ENCODE results near the gene ABHD2.

ABHD2 gene

DNA sequence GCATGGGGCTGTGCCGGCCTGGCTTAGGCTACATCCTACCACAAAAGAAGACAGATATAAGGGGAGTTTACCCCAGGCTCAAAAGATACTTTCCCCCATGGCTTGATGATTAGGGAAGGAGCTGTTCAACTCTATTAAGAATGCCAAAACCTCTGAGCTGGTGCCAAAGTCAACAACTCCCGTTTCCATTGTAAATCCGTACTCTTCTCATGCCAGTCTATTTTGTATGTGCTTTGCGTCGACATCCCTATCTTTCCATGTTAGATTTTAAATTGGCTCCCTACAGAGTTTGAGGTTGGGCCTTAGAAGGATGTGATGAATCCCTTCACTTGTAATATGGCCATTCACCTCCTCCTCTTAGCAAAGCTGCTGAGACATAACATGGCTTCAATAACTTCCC is 86.2 kb downstream of the ABHD2 start:
- Histone ChIP-seq H3K4me3 (ENCODE audit: low read depth, low read length, poor library complexity, severe bottlenecking) (no peak overlapping the region), H3K4me1 (ENCODE audit: insufficient read depth, low read length, severe bottlenecking) (no peaks in the 10 kb centered on the region), H4K20me1 (ENCODE audit: insufficient read depth, low read length) (no peaks in the 10 kb centered on the region), H3K9me2 (ENCODE audit: low read depth, low read length) (no peaks in the 10 kb centered on the region), H3K9ac (ENCODE audit: low read length) (no peak overlapping the region), H3K27me3 (ENCODE audit: insufficient read depth, low read length) (no peaks in the 10 kb centered on the region), H3K79me2 (ENCODE audit: insufficient read depth, low read length) (no peaks in the 10 kb centered on the region), H3K27ac (ENCODE audit: low read depth, low read length, poor library complexity, severe bottlenecking) (no peak overlapping the region), H3F3A (ENCODE audit: insufficient read depth, low read length) (no peaks in the 10 kb centered on the region), H3K9me3 (ENCODE audit: low read length) (no peaks in the 10 kb centered on the region), H2AFZ (ENCODE audit: low read length) (no peak overlapping the region), H3K4me2 (ENCODE audit: low read length) (no peak overlapping the region), H3K36me3 (ENCODE audit: insufficient read depth, low read length) (peaks cover 32% of the 10 kb centered on the region; the same call in 1 of the 2 replicates)
- TF ChIP-seq, protein P1, sequence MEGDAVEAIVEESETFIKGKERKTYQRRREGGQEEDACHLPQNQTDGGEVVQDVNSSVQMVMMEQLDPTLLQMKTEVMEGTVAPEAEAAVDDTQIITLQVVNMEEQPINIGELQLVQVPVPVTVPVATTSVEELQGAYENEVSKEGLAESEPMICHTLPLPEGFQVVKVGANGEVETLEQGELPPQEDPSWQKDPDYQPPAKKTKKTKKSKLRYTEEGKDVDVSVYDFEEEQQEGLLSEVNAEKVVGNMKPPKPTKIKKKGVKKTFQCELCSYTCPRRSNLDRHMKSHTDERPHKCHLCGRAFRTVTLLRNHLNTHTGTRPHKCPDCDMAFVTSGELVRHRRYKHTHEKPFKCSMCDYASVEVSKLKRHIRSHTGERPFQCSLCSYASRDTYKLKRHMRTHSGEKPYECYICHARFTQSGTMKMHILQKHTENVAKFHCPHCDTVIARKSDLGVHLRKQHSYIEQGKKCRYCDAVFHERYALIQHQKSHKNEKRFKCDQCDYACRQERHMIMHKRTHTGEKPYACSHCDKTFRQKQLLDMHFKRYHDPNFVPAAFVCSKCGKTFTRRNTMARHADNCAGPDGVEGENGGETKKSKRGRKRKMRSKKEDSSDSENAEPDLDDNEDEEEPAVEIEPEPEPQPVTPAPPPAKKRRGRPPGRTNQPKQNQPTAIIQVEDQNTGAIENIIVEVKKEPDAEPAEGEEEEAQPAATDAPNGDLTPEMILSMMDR (IDR thresholded peaks at IDR 0.05; ENCODE audit: low read length): no peak
- no peak for TF ChIP-seq EZH2 (IDR thresholded peaks at IDR 0.05; ENCODE audit: borderline replicate concordance, low read length)

GRCh38 chr15:89175617-89176191 is 87.4 kb downstream of the ABHD2 start:
- H3K9me2 ChIP-seq (ENCODE audit: low read depth, low read length): no peaks in the 10 kb centered on the region
- H3K9ac ChIP-seq (ENCODE audit: low read length): no peak overlapping the region
- no peak overlapping the region for H3K27ac ChIP-seq (ENCODE audit: low read depth, low read length, poor library complexity, severe bottlenecking)
- H2AFZ ChIP-seq (ENCODE audit: low read length): no peak overlapping the region
- no peaks in the 10 kb centered on the region for H3K27me3 ChIP-seq (ENCODE audit: insufficient read depth, low read length)
- no peak overlapping the region for H3K4me3 ChIP-seq (ENCODE audit: low read depth, low read length, poor library complexity, severe bottlenecking)
- H3K4me1 ChIP-seq (ENCODE audit: insufficient read depth, low read length, severe bottlenecking): no peaks in the 10 kb centered on the region
- H3K9me3 ChIP-seq (ENCODE audit: low read length): no peaks in the 10 kb centered on the region
- TF ChIP-seq, protein P1 (IDR thresholded peaks at IDR 0.05; ENCODE audit: low read length): no peak
- TF ChIP-seq EZH2 (IDR thresholded peaks at IDR 0.05; ENCODE audit: borderline replicate concordance, low read length): no peak
- peaks cover 32% of the 10 kb centered on the region; the same call in 1 of the 2 replicates for H3K36me3 ChIP-seq (ENCODE audit: insufficient read depth, low read length)
- no peaks in the 10 kb centered on the region for H3F3A ChIP-seq (ENCODE audit: insufficient read depth, low read length)
- H4K20me1 ChIP-seq (ENCODE audit: insufficient read depth, low read length): no peaks in the 10 kb centered on the region
- H3K4me2 ChIP-seq (ENCODE audit: low read length): no peak overlapping the region
- H3K79me2 ChIP-seq (ENCODE audit: insufficient read depth, low read length): no peaks in the 10 kb centered on the region

GRCh38 chr15:89177116-89177515 is 88.9 kb downstream of the ABHD2 start:
- Histone ChIP-seq H3K36me3 (ENCODE audit: insufficient read depth, low read length) (peaks cover 32% of the 10 kb centered on the region; the same call in 1 of the 2 replicates), H3K27me3 (ENCODE audit: insufficient read depth, low read length) (no peaks in the 10 kb centered on the region), H3K4me2 (ENCODE audit: low read length) (no peak overlapping the region), H3K9me2 (ENCODE audit: low read depth, low read length) (no peaks in the 10 kb centered on the region), H4K20me1 (ENCODE audit: insufficient read depth, low read length) (no peaks in the 10 kb centered on the region), H3K9ac (ENCODE audit: low read length) (no peak overlapping the region), H3K9me3 (ENCODE audit: low read length) (no peaks in the 10 kb centered on the region), H2AFZ (ENCODE audit: low read length) (no peak overlapping the region), H3F3A (ENCODE audit: insufficient read depth, low read length) (no peaks in the 10 kb centered on the region), H3K27ac (ENCODE audit: low read depth, low read length, poor library complexity, severe bottlenecking) (no peak overlapping the region), H3K4me3 (ENCODE audit: low read depth, low read length, poor library complexity, severe bottlenecking) (no peak overlapping the region), H3K79me2 (ENCODE audit: insufficient read depth, low read length) (no peaks in the 10 kb centered on the region), H3K4me1 (ENCODE audit: insufficient read depth, low read length, severe bottlenecking) (no peaks in the 10 kb centered on the region)
- TF ChIP-seq, protein P1 (IDR thresholded peaks at IDR 0.05; ENCODE audit: low read length): no peak
- TF ChIP-seq EZH2 (IDR thresholded peaks at IDR 0.05; ENCODE audit: borderline replicate concordance, low read length): no peak

All from OCI-LY1 (cell line).